Measurements from ENCODE around the gene PHF14.

DNA sequence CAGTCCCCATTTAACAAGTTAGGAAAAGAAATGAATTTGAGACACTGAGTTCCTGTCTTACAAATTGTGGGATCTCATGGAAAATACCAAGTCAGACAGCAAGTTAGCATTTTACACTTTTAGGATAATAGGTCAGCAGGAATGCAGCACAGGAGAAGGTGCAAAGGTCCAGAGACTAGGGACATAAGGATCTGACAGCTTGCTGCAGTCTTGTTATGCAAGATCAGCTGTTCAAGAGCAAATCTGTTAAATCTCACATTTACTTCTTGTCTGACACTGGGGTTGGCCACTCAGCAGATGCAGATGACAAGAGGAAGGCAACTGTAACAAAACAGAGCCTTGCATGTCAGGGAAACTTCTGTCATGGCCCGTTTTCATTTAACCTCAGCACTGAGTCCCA is 239.6 kb downstream of the PHF14 start:
- no peak for TF ChIP-seq CTCF (IDR thresholded peaks at IDR 0.05)
- TF ChIP-seq EZH2 (IDR thresholded peaks at IDR 0.05; ENCODE audit: borderline replicate concordance, insufficient read depth, low read depth, low read length, poor library complexity, severe bottlenecking) = no peak
